Uterus (tissue), 4 donors: ENCODE measurements around the gene GPR62. TPM values are rescaled to one million over a fixed set of nuclear protein-coding genes. Genes with fewer than 3 reads are reported as not detected.

ENCODE experiments used
- DNase-seq, 2 donors: peaks; one replicate each; pipeline ENCODE4 v3.0.0-alpha.2; 2019 to 2020
- H3K27ac ChIP-seq, 2 donors: fragments of 200-600 bp; sonication (generic); 1 replicate in 1 of 2; 2 replicates in 1 of 2; pipeline ENCODE4 v1.5.1; 2016 to 2018
- H3K27me3 ChIP-seq, 2 donors: fragments of 200-600 bp; sonication (generic); one replicate each; pipeline ENCODE4 v1.5.1; 2018 to 2019; ENCODE audit warnings: control low read depth in 1 of 2
- H3K36me3 ChIP-seq, 2 donors: fragments of 200-600 bp; sonication (generic); one replicate each; pipeline ENCODE4 v1.5.1; 2019; ENCODE audit warnings: control low read depth in 1 of 2
- H3K4me1 ChIP-seq, 2 donors: fragments of 200-600 bp; sonication (generic); one replicate each; pipeline ENCODE4 v1.5.1; 2018 to 2019; ENCODE audit warnings: control low read depth in 1 of 2
- H3K4me3 ChIP-seq, 2 donors: fragments of 200-600 bp; sonication (generic); 1 replicate in 1 of 2; 2 replicates in 1 of 2; pipeline ENCODE4 v1.5.1; 2018 to 2019; ENCODE audit warnings: mild to moderate bottlenecking in 1 of 2
- H3K9me3 ChIP-seq, 2 donors: fragments of 200-600 bp; sonication (generic); one replicate each; pipeline ENCODE4 v1.5.1; 2019; ENCODE audit warnings: control low read depth in 1 of 2
- CTCF ChIP-seq, 4 experiments: fragments of 200-600 bp in 2 of 4; fragments of 450-650 bp in 2 of 4; sonication (generic) in 2 of 4; IDR thresholded peaks; one replicate each; pipeline ENCODE4 v1.5.1; 2016 to 2019; ENCODE audit warnings: antibody characterized with exemption in 4 of 4, mild to moderate bottlenecking in 2 of 4, moderate library complexity in 1 of 4
- POLR2A ChIP-seq, 2 donors: fragments of 450-650 bp; IDR thresholded peaks; one replicate each; pipeline ENCODE4 v1.6.1; 2016; ENCODE audit warnings: antibody characterized with exemption in 2 of 2, mild to moderate bottlenecking in 1 of 2, moderate library complexity in 1 of 2
- intact Hi-C: fragments of 100-400 bp; cut with DNase I; formaldehyde crosslinking; loops from one replicate; pipeline ENCODE4 v1.15.1; 2023; ENCODE audit warnings: low total_unique reads
- total RNA-seq, 4 donors: library from RNA; depleted of rRNA in 3 of 4; stranded (reverse); fragments of >200 nt in 3 of 4; gene quantifications; one replicate each; pipeline versions ENCODE4 v1.1.0 to v1.2.4, GENCODE V29; 2014 to 2023
- donor health status: DM: yes; HTN: yes; CAD: no.

The GPR62 gene
- total RNA-seq, 4 donors from 2014 or later = 0.28 to 8.2 (median 0.34) TPM; not detected in 1

- intact Hi-C loops = no loop called here
- Histone ChIP-seq H3K27ac (no peak overlapping the region), H3K27me3 (no peaks in the 10 kb centered on the region), H3K36me3 (no peaks in the 10 kb centered on the region), H3K4me3 (no peak overlapping the region), H3K9me3 (no peaks in the 10 kb centered on the region), H3K4me1 (peaks cover 0 to 16% of the 10 kb centered on the region in 2 donors)
- no peak for DNase-seq
- TF ChIP-seq CTCF (IDR thresholded peaks at IDR 0.05) = no peak
- no peak for TF ChIP-seq POLR2A (IDR thresholded peaks at IDR 0.05)
These were observed 13.9 kb downstream of the GPR62 start for GRCh38 chr3:51968883-51969678.

- DNase-seq = no peak
- Histone ChIP-seq H3K27ac (no peak overlapping the region), H3K36me3 (no peaks in the 10 kb centered on the region), H3K9me3 (no peaks in the 10 kb centered on the region), H3K4me1 (peaks cover 0 to 23% of the 10 kb centered on the region in 2 donors), H3K27me3 (no peaks in the 10 kb centered on the region), H3K4me3 (no peak overlapping the region)
- TF ChIP-seq CTCF (IDR thresholded peaks at IDR 0.05) (no peak), POLR2A (IDR thresholded peaks at IDR 0.05) (no peak)
- intact Hi-C loops = no loop called here
These were observed 14.7 kb downstream of the GPR62 start for GRCh38 chr3:51969841-51970240.

GRCh38 chr3:51970606-51971300 is 15.6 kb downstream of the GPR62 start:
- Histone ChIP-seq H3K27ac (no peak overlapping the region), H3K27me3 (no peaks in the 10 kb centered on the region), H3K9me3 (no peaks in the 10 kb centered on the region), H3K4me1 (peaks cover 0 to 22% of the 10 kb centered on the region in 2 donors), H3K4me3 (no peak overlapping the region), H3K36me3 (no peaks in the 10 kb centered on the region)
- no peak for DNase-seq
- no peak for TF ChIP-seq CTCF (IDR thresholded peaks at IDR 0.05)
- TF ChIP-seq POLR2A (IDR thresholded peaks at IDR 0.05) = no peak
- intact Hi-C loops = no loop called here

- TF ChIP-seq CTCF (IDR thresholded peaks at IDR 0.05) (no peak), POLR2A (IDR thresholded peaks at IDR 0.05) (no peak)
- Histone ChIP-seq H3K27me3 (no peaks in the 10 kb centered on the region), H3K9me3 (no peaks in the 10 kb centered on the region), H3K4me1 (peaks cover 0 to 17% of the 10 kb centered on the region in 2 donors), H3K4me3 (no peak overlapping the region), H3K36me3 (no peaks in the 10 kb centered on the region), H3K27ac (no peak overlapping the region)
- DNase-seq = no peak
- intact Hi-C loops = no loop called here
These were observed 16.2 kb downstream of the GPR62 start for GRCh38 chr3:51971350-51971749.
